CD4-positive, alpha-beta T cell treated with Interleukin-4 for 1 hour (primary cell): ENCODE measurements around the gene COL4A1.

Experiments
- DNase-seq, 2 donors: peaks; one replicate each; pipeline ENCODE4 v3.0.0-alpha.2; 2020 to 2022

COL4A1 gene

DNA sequence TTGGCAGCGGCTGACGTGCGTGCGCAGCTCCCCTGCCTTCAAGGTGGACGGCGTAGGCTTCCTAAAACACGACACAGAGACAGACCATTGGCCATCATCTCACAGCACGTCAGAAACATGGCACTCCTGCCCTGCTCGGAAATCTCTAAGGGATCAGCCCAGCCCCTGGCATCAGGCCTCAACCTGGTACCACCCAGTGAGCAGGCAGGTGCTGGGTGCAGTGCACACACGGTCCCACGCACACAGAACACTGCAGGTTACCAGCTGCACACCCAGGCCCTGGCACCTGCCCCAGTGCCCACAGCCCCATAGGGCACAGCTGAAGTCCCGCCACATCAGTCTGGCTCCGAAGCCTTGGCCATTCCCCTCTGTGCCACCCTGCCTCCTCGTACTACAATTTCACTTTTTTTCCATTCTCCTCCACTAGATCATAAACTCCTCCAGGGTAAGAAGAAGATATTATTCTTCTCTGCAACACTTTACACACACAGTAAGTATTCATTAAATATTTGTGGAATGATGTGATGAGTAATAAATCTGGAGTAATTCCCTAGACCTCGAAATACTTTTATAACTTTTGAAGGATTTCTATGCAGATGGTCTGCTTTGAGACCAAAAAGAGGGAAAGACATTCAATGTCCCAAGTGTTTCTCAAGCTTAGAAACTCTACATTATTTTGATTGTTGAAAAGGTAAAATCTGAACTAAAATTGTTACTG, 156.4 kb downstream of the COL4A1 start:
- DNase-seq: no peak

DNA sequence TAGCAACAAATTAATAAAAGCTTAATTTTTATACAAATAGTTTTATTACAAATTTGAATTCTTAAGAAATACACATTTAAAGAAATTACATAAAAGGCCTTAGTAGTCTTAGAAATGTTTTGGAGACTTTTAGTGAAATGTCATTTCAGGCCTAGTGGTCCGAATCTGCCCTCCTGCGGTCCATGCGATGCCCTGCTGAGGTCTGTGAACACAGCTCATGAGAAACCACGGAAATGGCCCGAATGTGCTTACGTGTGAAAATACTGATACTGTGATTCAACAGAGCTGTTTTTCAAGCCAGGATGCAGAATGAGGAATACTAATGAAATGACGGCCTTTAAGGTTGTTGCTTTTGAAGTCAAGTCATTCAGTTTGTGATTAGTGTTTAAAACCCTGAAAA, 157.9 kb downstream of the COL4A1 start:
- no peak for DNase-seq

DNA sequence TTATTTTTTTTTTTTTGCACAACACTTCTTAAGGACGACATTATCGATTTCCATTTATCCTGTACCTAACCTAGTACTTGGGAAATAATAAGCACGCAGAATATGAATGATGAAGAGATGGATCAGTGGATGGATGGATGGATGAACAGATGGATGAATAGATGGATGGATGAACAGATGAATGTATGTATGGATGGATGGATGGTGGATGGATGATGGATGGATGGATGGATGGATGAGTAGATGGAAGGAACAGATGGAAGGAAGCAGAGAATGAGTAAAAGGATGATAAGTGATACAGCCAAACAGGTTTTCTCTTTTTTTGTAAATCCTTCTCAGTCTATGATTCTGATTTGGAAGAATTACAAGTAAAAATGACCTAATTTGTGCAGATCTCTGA, 166.9 kb downstream of the COL4A1 start:
- no peak for DNase-seq

DNA sequence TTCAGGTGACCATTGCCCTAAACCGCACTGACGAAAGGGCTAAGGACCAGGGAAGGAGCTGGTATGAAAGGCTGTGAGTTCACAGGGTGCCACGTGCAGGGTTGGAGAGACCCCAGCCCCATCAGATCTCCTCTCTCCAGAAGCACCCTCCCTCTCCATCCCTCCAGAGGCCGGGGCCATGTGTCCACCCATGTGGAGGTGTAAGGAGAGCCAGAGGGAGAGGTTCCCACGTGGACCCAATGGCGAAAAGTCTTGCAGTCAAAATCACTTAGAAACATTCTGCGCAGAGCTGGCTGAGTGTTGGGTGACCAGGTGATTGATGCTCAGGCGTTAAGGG, 168.3 kb downstream of the COL4A1 start:
- no peak for DNase-seq

DNA sequence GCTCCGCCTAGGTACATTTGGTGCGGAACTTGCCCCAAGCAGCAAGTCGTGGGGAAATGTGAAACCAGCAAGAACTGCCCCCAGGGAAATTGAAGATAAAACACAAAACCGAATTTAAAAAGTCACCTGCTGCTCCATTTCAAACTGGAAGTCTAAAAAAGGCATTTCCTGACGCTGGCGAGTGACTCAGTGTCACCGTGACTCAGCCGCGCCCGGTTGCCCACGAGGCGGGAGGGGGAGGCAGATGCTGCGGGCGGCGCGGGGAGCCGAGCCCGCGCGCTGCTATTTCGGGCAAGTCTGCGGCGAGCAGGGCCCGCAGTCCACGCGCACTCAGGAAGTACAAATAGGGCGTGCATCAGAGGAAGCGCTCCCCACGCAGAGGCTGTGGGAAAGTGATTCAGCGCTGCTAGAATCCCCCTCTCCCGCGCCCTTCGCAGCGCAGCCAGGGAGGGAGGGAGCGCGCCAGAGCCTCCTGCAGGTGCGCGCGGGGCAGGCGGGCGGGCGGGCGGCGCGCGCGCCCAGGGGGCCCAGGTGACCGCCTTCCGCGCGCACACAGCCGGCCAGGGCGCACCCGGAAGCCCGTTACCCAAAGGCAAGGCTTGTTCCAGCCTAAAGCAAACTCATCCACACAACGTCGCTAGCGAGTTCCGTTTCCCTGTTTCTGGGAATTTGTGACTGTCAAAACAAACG, 168.8 kb downstream of the COL4A1 start:
- peak; percentile 32 to 73 for DNase-seq

DNA sequence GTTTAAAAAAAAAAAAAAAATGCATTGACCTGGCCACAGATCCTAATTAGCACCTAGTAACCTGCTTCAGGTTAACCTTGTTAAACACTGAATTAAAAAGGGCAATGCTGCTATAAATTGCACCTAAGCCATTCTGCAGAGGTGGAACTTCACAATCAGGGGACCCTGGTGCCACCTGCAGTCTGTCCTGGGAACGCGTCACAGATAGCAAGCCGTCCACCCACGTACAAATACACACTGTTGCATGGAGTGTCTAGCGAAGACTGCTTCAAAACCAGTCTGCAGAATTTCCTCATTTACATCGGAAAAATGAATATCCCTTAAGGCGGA, 169.3 kb downstream of the COL4A1 start:
- DNase-seq: no peak

DNA sequence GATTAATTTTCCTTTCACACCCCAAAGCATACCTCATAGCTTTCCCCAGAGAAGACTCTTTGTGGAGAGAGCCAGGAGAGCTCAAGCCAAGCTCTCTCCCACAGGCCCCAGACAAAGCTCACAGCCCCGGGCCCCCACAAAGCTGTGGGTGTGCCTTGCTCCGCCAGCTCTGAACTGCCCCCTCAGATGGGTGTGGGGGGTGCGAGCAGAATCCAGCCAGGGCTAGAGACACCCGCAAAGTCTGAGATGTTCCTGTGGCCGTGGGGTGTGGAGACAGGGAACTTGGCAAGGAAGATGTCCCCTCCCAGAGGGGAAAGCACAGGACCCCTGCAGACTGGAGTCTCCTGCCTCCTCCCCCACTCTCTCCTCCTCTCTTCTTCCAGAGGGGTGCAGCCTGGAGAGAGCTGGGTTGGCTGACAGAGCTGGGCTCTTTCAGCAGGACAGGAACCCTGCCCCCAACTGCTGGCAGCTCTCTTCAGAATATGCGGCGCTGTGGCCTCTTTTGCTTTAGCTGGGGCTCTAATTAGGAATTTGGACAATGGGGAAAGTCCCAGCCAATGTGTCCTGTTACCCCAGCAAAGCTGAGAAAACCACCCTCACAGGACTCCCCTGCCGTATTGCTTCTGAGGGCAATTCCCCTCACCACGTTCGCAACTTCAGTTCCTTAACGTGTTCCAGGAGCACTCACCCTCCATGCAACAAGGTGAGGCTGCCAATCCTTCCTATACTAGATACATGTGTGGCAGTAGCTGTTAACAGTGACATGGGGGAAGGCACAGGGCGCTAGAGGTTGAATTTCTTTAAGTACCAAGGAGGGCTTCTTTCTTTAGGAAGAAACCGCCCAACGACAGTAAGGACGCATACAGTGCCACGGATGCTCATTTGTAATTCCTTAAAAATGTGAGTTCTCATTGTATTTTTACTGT, 170.0 kb downstream of the COL4A1 start:
- DNase-seq: peak in 1 of 2 donors; percentile 21

DNA sequence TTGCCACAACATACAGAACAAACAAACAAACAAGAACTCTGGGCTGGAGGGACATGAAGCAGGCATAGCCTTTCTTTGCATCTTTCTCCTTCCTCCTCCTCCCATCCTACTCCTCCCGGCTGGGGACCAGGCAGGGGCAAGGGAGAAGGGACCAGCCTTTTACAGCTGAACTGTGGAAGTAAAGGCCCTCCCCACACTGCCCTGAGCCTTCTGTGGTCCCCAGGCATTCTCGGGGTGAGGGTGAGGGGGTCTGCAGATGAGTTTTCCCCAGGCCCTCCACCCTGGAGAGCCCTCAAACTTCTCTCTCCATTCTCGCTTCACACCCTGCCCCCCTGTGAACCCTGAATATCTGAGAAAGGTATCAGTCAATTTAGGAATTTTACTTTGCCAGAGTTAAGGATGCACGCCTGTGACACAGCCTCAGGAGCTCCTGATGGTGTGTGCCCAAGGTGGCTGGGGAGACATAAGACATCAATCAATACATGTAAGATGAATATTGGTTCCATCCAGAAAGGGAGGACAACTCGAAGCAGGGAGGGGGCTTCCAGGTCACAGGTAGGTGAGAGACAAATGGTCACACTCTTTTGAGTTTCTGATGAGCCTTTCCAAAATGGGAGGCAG, 170.9 kb downstream of the COL4A1 start:
- no peak for DNase-seq

DNA sequence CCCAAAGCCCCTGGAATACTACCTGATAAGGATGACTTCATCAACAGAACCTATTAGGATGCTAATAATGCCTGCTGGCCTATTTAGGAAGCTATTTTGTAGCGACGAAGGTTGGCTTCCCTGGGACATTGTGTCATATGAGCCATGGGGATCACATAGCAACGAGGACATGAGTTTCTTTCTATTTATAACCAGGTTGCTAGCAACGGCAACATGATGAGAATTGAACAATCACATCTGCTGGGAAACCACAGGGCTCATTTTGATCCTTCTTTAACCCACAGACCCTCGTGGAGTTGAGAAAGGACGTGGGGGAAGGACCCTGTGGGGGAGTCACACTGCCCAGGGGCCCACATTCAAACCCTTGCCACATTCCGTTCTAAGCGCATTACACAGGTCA, 172.2 kb downstream of the COL4A1 start:
- no peak for DNase-seq

DNA sequence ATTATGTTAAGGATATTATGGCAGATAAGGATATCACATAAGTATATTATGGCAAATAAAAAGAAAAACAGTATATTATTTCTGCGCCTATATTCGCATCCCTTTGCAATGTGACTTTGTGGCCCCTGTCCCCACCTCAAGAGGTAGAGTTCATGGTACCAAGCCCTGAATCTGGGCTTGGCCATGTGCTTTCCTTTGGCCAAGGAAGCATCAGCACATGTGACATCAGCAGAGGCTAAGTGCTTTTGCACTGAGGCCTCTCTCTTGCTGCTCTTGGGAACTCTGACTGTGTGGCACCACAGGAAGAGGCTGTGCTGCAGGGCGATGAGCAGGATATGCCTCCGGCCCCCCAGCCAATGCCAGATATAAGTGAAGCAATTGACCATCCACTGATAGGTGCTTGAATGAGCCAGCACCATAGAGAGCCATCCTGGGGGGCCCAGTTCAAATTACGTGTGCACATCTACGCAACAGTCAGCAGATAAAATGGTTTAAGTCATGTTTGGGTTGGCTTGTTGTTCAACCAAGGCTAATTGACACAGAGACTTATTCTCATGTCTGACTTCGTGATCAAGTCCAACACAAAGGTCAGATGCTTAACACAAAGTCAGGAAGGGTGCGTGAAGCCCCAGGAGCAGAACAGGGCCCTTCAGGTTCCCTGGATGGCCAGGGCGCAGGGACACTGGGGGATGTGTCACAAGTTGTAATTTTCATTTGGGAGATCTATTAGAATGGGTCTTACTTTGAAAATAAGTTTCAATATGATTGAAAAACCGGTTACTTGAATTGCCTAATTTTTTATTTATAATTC, 173.3 kb downstream of the COL4A1 start:
- no peak for DNase-seq

DNA sequence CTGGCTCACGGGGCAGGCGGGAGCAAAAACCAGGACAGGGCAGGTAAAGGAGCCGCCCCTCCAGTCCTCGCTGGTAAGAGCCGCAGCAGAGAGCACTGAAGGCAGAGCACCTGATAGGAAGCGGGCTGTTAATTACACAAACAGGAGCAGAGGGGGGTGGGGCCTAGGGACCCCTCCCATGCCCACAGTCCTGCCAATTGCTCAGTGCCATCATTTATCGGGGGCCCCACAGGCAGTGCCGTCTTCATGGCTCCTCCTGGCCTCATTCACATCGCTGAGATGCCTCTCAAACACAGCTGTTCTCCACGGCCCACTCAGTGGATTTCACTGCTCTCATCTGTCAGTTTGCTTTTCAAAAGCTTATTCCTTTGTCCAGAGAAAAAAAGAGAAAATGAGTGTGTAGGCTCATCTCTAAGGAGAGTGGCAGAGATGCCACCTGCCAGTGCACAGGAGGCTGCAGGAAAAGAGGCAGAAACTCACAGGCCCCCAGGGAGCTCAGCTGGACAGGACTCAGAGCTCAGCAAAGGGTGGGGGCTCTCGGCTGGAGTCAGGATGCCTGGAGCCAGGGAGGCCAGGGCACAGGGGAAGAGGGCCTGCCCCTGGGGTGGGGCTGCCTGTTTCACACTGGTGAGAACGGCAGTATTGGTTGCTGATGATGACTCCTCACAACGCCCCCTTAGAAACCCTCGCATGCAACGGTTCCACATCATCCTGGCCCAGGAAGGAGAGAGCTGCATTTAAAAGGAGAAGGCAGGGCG, 174.6 kb downstream of the COL4A1 start:
- DNase-seq: no peak

DNA sequence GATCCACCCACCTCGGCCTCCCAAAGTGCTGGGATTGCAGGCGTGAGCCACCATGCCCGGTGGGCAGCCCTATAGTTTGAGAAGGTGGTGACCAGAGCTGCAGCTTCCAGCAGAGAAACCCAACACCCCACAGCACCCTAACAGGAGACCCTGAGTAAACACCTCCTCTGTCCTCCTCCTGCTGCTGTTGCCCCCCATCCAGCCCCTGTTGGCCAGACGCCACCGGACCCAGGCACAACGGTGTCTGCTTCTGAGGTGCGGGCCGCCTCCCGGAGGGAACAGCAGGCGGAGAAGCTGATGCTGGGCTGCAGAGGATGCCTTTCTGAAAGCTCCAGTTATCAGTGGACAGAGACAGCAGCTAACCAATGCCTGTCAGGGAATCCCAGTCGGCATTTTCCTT, 175.5 kb downstream of the COL4A1 start:
- no peak for DNase-seq

DNA sequence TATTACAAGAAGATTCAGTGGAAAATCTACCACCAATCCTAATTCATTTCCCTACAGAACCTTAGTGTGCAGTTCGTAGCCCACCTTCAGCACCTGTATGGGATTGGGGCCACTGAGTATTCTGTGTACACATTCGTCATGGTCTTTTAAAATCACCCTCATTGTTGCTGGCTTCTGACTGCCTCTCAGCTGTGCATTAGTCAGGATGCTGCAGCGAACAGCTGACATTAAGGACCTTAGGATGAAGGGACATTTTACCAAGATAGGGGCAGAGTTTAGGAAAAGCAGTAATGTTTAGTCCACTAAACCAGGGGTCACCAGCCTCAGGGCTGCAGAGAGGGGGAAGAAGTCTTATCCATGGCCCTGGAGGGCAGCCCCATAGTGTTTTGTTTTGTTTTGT, 176.5 kb downstream of the COL4A1 start:
- DNase-seq: no peak

DNA sequence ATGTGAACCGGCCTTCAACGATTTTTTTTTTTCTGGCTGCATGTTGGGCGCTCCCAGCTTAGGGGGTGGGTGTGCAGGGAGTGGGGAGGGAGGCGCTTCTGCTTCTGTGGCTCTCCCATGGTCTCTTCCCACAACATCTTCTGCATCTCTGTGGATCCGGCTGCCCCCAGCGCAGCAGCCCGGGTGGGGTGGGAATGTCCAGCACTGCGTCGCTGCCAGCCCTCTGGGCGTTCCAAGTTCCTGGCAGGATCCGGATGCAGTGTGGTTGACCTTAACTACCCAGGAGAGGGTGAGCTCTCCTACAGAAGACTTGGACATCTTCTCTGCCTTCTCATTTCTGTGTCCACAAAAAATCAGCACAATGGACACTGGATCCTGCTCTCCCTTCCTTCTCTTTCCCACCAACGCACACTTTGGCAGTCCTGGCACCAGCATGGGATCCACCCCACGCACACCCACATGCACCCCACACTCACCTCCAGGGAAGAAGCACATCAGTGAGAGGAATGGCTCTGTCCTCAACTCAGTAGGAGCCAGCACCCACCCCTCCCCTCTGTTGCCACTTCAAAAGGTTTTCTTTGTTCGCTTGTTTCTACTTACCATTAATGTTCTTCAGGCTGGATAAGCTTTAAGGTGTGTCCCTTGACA, 177.3 kb downstream of the COL4A1 start:
- DNase-seq: no peak

DNA sequence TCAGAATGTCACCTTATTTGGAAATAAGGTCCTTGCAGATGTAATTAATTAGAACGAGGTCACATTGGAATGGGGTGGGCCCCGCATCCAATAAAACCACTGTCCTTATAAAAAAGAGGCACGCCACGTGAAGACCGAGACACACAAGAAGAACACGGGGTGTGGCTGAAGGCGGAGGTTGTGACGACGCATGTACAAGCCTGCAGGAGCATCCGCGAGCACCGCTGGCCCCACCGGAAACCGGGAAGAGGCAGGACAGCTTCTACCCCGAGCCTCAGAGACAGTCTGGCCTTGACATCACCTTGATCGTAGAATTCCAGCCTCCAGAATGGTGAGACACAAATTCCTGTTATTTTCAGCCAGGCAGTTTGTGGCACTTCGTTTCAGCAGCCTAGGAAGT, 177.9 kb downstream of the COL4A1 start:
- no peak for DNase-seq

DNA sequence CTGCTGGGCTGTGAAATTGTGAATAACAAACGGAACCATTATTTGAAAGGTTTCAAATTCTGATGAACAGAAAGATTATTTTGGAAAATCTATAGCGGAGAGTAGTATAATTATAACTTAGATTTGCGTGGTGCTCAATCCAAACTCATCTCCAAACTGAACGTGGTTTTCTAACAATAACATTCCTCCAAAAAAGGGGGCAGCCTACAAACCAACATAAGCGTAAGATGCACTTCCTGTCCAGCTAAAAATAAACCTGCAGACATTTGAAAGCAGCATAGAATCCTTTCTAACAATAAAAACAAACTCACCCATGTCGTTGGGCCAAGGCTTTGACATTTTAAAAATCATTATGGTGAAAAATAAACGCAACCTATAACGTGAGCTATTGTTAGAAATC, 178.4 kb downstream of the COL4A1 start:
- no peak for DNase-seq

DNA sequence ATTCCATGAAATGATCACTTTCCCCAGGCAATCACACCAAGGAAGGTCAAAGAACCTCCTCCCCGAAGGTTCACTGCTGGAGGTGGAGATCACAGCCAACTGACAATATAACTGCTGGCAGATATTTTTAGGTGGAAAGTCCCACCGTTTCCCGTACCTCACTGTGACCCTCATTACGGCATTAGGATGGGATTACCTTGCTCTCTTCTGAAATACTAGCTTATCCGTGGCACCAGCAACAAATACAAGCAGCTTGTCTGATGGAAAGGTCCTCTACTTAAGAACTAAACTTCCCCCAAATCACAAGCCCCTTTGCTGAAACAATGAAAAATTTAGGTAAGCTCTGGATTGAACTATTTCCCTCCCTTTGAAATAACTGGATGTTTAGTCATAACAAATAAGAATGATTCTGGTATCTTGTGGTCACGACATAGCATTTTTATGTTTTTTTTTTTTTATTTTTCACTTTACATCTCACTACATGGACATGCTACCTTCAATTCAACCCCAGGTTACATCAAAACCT, 178.9 kb downstream of the COL4A1 start:
- DNase-seq: no peak

DNA sequence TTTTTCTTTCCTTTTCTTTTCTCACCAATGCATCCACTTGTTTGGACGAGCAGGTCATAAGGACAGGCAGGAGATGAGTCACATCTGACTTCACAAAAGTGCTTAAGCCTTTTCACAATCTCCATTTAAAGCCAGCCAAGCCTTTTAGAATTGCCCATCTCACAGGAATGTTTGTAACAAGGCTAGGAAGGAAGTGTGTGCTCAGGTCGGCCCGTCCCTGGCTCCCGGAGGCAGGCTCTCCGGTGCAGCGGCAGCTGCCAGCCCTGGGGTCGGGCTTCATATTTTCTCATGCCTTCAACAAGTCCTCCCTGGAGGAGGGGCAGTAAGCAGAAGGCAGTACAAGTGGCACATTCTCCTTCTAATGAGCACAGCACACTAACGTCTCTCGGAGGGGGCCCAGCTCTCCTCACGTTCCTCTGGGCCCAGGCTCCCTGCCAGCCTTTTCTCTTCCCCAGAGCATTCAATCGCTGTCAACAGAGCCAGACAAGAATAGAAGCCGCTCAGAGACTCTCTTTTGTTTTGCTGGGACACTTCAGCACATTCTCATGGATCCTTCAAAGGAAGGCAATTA, 180.5 kb downstream of the COL4A1 start:
- DNase-seq: no peak

DNA sequence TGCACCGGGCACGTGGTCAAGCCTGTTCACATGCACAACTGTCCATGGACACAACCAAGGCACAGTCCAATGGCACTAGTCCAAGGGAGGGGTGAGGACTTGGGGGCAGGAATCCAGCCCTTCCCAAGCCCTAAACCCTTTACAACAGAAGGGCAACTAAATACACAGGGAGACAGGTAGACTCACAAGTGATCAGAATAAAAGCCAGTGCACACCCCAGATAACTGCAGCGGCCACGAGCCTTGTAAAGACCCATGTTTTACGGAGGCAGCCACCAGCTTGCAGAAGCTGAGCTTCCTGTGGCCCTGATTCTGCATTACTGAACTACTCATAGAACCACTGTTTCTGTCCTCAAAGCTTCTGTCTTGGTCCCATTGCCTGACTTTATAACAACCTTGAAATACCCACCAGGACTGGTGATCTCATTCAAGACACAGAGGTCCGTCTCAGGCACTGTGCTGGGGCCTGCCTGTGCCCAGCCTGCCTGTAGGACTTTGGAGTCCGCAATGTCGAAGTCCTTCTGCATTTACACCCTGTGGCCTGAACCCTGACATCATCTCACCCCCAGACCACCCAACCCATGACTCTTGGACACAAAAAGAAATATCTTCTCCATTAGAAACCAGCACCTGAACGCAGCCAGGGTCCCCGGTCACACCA, 181.2 kb downstream of the COL4A1 start:
- no peak for DNase-seq

DNA sequence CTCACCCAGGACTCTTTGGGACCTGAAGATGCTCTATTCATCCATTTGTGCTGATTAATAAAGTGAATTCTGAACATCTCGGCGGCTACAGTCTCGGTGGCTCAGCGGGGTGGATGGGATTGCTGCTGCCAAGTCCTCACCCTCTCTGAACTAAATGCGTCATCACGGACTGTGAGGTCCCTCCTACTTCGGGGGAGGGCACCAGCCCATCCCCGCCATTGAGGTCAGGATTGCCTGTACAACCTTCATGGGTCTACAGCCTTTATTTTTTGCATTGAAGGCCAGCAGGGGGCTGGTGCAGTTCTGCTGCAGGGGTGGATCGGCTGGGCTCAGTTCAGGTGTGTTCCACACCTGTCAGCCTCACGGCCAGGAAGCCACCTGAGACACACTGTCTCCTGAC, 181.8 kb downstream of the COL4A1 start:
- DNase-seq: no peak
